K562 (cell line): ENCODE results near the gene LRPAP1. TPM values are rescaled to one million over a fixed set of nuclear protein-coding genes. Genes with fewer than 3 reads are reported as not detected.
"Not testable (repeated sequence)": the region's sequence is repeated elsewhere in the genome, so short reads cannot be mapped to it uniquely, and the experiment has no call there.

Source experiments
- ATAC-seq: fragments of 200-7000 bp; cut with Tn5 transposase; 3 replicates; pipeline ENCODE4 v1.9.1; 2020; ENCODE audit warnings: moderate library complexity
- BruUV-seq: library from RNA; stranded (reverse); fragments of 400-500 nt; replicated peaks from 2 replicates; lab custom pipeline; 2021; lab: Mats Ljungman, UMichigan
- CTCF ChIA-PET: fragments of 300-600 bp; formaldehyde crosslinking; extraction: SDS; loops from one replicate; lab custom pipeline; 2021; ENCODE audit warnings: low intra/inter-chr PET ratio; lab: Yijun Ruan, JAX
- POLR2A ChIA-PET: fragments of 300-600, 350-650 bp; sonication (Branson Sonifier 250); formaldehyde crosslinking; extraction: SDS; loops from one replicate; lab custom pipeline; 2021; ENCODE audit warnings: antibody characterized with exemption, inconsistent platforms; lab: Yijun Ruan, JAX
- DNase-seq, 4 experiments: peaks; one replicate each; pipeline versions ENCODE4 v3.0.0 to v3.0.0-alpha.2; 2011 to 2018; ENCODE audit warnings: low spot score in 3 of 4, mixed read lengths in 3 of 4; ENCODE audit errors: extremely low read depth in 1 of 4
- FAIRE-seq: peaks from 2 replicates; lab custom pipeline; 2011; peaks lifted over from hg19 to GRCh38; lab: Jason Lieb, UNC
- H2AFZ ChIP-seq: 2 replicates; pipeline ENCODE4 v1.6.0; 2011; ENCODE audit warnings: low read depth, low read length, control low read depth, inconsistent platforms
- H3K27ac ChIP-seq: fragments of 200-600 bp; 3 replicates; pipeline ENCODE4 v1.8.0; 2011; ENCODE audit warnings: low read depth, mild to moderate bottlenecking, control low read depth, inconsistent platforms, low read length, moderate library complexity, mixed read lengths; ENCODE audit errors: extremely low read depth
- H3K27me3 ChIP-seq, 2 experiments: fragments of 300-600 bp in 1 of 2; 2 replicates in 1 of 2; 3 replicates in 1 of 2; pipeline versions ENCODE4 v1.6.0 to v1.8.0; 2011; ENCODE audit warnings: inconsistent platforms in 2 of 2, low read length in 2 of 2, mild to moderate bottlenecking in 1 of 2, mixed read lengths in 1 of 2, moderate library complexity in 1 of 2; ENCODE audit not compliant: control insufficient read depth in 2 of 2, insufficient read depth in 2 of 2
- H3K36me3 ChIP-seq: fragments of 300-600 bp; 3 replicates; pipeline ENCODE4 v1.8.0; 2011; ENCODE audit warnings: mild to moderate bottlenecking, low read length, inconsistent platforms; ENCODE audit not compliant: control insufficient read depth, insufficient read depth
- H3K4me1 ChIP-seq, 2 experiments: fragments of 200-600 bp in 1 of 2; replicated peaks in 1 of 2; 2 replicates in 1 of 2; 3 replicates in 1 of 2; pipeline versions ENCODE4 v1.5.1 to v1.8.0; 2011; ENCODE audit warnings: inconsistent platforms in 2 of 2, low read length in 2 of 2, mild to moderate bottlenecking in 1 of 2, mixed read lengths in 1 of 2, moderate library complexity in 1 of 2; ENCODE audit not compliant: control insufficient read depth in 2 of 2, insufficient read depth in 2 of 2
- H3K4me2 ChIP-seq: 2 replicates; pipeline ENCODE4 v1.6.1; 2011; ENCODE audit warnings: low read length, control low read depth, inconsistent platforms, mixed read lengths; ENCODE audit not compliant: insufficient read depth
- H3K4me3 ChIP-seq: fragments of 200-600 bp; sonication (generic), shearing (Covaris generic); 2 replicates; pipeline ENCODE4 v1.5.1; 2016; ENCODE audit warnings: control low read depth, inconsistent platforms
- H3K79me2 ChIP-seq: fragments of 200-600 bp; 3 replicates; pipeline ENCODE4 v1.8.0; 2011; ENCODE audit warnings: low read length, inconsistent platforms; ENCODE audit not compliant: control insufficient read depth, insufficient read depth
- H3K9ac ChIP-seq, 2 experiments: 2 replicates each; pipeline versions ENCODE4 v1.6.0 to v1.6.1; 2011; ENCODE audit warnings: low read depth in 2 of 2, low read length in 2 of 2, control low read depth in 1 of 2, inconsistent platforms in 1 of 2, mild to moderate bottlenecking in 1 of 2, mixed read lengths in 1 of 2; ENCODE audit not compliant: insufficient read depth in 1 of 2
- H3K9me1 ChIP-seq: one replicate; pipeline ENCODE4 v1.6.0; 2011; ENCODE audit warnings: inconsistent platforms, mild to moderate bottlenecking, low read length, moderate library complexity; ENCODE audit not compliant: control insufficient read depth, insufficient read depth
- H3K9me3 ChIP-seq: replicated peaks from 2 replicates; pipeline ENCODE4 v1.5.1; 2011; ENCODE audit warnings: low read depth, low read length, inconsistent platforms; ENCODE audit not compliant: control insufficient read depth, insufficient read depth
- H4K20me1 ChIP-seq: replicated peaks from 2 replicates; pipeline ENCODE4 v1.6.1; 2011; ENCODE audit warnings: low read length, inconsistent platforms, mixed read lengths; ENCODE audit not compliant: control insufficient read depth, insufficient read depth
- KDM2B ChIP-seq: fragments of 250-450 bp; sonication (Bioruptor Pico); IDR thresholded peaks from 2 replicates; pipeline ENCODE4 v1.8.0; 2021; ENCODE audit warnings: mild to moderate bottlenecking, moderate library complexity
- RFX1 ChIP-seq: fragments of 450-650 bp; IDR thresholded peaks from 2 replicates; pipeline ENCODE4 v1.6.1; 2016; ENCODE audit warnings: mild to moderate bottlenecking, moderate library complexity
- SIX5 ChIP-seq, 2 experiments: IDR thresholded peaks; 2 replicates each; pipeline ENCODE4 v1.6.1; 2011; ENCODE audit warnings: low read length in 2 of 2, borderline replicate concordance in 1 of 2, low read depth in 1 of 2, mild to moderate bottlenecking in 1 of 2, moderate library complexity in 1 of 2; ENCODE audit not compliant: insufficient read depth in 1 of 2
- ZNF263 ChIP-seq: sonication (generic); formaldehyde crosslinking; IDR thresholded peaks from 2 replicates; pipeline ENCODE4 v1.8.0; 2022; ENCODE audit warnings: mild to moderate bottlenecking, missing genetic modification reagents, borderline replicate concordance
- ZNF644 ChIP-seq: fragments of 200-800 bp; sonication (Bioruptor generic); IDR thresholded peaks from 2 replicates; pipeline ENCODE4 v1.6.1; 2016; ENCODE audit warnings: low read depth, missing genetic modification characterization, missing compliant biosample characterization
- ZNF668 ChIP-seq: fragments of 250-450 bp; sonication (Bioruptor Pico); IDR thresholded peaks from 2 replicates; pipeline ENCODE4 v1.8.0; 2022; ENCODE audit warnings: mild to moderate bottlenecking, inconsistent platforms
- ZNF830 ChIP-seq: fragments of 250-450 bp; sonication (Bioruptor Pico); IDR thresholded peaks from 2 replicates; pipeline ENCODE4 v1.5.0; 2021; ENCODE audit warnings: mild to moderate bottlenecking
- WGBS: fragments of 100-300 bp; shearing (Covaris generic); methylation state at CpG from one replicate; pipeline ENCODE4 v1.1.6; 2016; ENCODE audit warnings: low coverage, mixed read lengths; ENCODE audit not compliant: insufficient coverage; ENCODE audit errors: missing lambda C conversion rate; 5-methylcytosine and 5-hydroxymethylcytosine counted together
- in situ Hi-C: fragments of 300-500 bp; cut with MboI; formaldehyde crosslinking; loops from 4 replicates; pipeline ENCODE4 v1.15.0; 2018; ENCODE audit warnings: inconsistent platforms, mixed read lengths
- intact Hi-C: fragments of 100-400 bp; cut with micrococcal nuclease; formaldehyde crosslinking; loops from 2 replicates; pipeline ENCODE4 v1.14.2; 2022
- polyA plus RNA-seq, 8 experiments: library from polyadenylated mRNA; depleted of rRNA in 4 of 8; stranded (reverse) in 5 of 8; unstranded in 3 of 8; fragments of >200 nt; fragmentation: Nextera tagmentation in 2 of 8; fragmentation: Illumina TruSeq in 1 of 8; extraction: Ambion mirVana in 2 of 8; extraction: Trizol in 1 of 8; gene quantifications; 2 replicates each; pipeline versions ENCODE4 v1.2.1 to v1.2.3, GENCODE V29; 2011 to 2014; ENCODE audit warnings: inconsistent platforms in 1 of 8, missing spikeins in 1 of 8
- total RNA-seq, 7 experiments: library from RNA; depleted of rRNA in 6 of 7; stranded (reverse); fragments of >200 nt in 6 of 7; fragmentation: Illumina TruSeq in 2 of 7; extraction: Trizol in 2 of 7; gene quantifications; 2 replicates each; pipeline versions ENCODE4 v1.2.1 to v1.2.3, GENCODE V29; 2011 to 2021; ENCODE audit warnings: low replicate concordance in 1 of 7
- TF ChIP-seq, protein P1 (sequence below), 2 experiments: IDR thresholded peaks in 1 of 2; conservative IDR thresholded peaks in 1 of 2; 2 replicates each; pipeline ENCODE4 v1.6.1; 2016; ENCODE audit warnings: low read depth in 2 of 2, mild to moderate bottlenecking in 1 of 2, missing compliant biosample characterization in 1 of 2, missing genetic modification characterization in 1 of 2, moderate library complexity in 1 of 2

The LRPAP1 gene
- total and polyA plus RNA-seq, 9 of the 15 experiments (the other 6 are each of a cell fraction or from before 2014, with no cell fraction given), result 1.1 to 75.5 (median 41.8) TPM

DNA sequence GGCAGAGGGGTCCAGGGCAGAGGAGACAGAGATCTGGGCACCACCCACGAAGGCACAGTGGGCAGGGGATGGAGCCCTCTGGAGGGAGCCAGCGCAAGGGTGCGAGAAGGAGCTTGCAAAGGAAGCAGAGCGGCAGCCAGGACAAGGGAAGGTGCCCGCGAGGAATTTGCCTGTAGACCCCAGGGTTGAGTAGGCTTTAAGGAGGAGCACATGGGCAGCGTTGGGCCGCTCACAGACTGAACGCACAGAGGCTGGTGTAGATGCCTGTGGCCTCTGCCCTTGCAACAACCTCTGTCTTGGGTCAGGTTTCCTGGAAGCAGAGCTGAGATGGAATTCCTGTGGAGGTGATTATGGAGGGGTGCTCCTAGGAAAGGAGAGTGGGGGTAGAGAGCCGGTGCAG is 3.6 kb upstream of the LRPAP1 start:
- H4K20me1 ChIP-seq, H3K4me2 ChIP-seq, H3K9me3 ChIP-seq, H2AFZ ChIP-seq, CTCF ChIA-PET, intact Hi-C loops, POLR2A ChIA-PET, H3K36me3 ChIP-seq, H3K9ac ChIP-seq, H3K4me3 ChIP-seq, DNase-seq, in situ Hi-C loops, H3K9me1 ChIP-seq, H3K27ac ChIP-seq, BruUV-seq, ATAC-seq, FAIRE-seq: not testable (repeated sequence)
- H3K79me2 ChIP-seq, result peaks cover 14% of the 10 kb centered on the region
- peaks cover 5 to 15% of the 10 kb centered on the region in 2 experiments; a peak in 3 of 5 replicates for H3K27me3 ChIP-seq
- 4% methylated on average over 7 of the region's 10 CpGs for WGBS
- H3K4me1 ChIP-seq, result peaks cover 8 to 19% of the 10 kb centered on the region in 2 experiments; a peak in 4 of 5 replicates

DNA sequence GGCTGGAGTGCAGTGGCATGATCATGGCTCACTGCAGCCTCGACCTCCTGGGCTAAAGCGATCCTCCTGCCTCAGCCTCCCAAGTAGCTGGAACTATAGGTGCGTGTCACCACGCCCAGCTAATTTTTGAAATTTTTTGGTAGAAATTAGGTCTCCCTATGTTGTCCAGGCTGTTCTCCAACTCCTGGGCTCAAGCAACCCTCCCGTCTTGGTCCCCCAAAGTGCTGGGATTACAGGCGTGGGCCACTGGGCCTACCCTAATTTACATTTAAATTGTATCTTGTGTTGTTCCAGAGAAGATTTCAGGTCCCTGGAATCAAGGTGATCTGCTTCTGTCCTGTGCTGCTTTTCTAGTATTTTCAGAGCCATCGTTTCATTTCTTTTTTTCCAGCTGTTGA is 1.2 kb upstream of the LRPAP1 start:
- no peaks in the 10 kb centered on the region for H3K9me3 ChIP-seq
- DNase-seq (no peak), ATAC-seq (no peak), FAIRE-seq (no peak)
- H3K79me2 ChIP-seq, result peaks cover 35% of the 10 kb centered on the region
- ChIA-PET POLR2A (interaction anchor here (0.6 to 1.1 kb wide), 2 partner anchors 105 to 202 kb away, joined by 3 to 5 read pairs; no protein-coding TSS in a partner anchor), CTCF (no interaction called here)
- in situ Hi-C loops (no loop called here), intact Hi-C loops (no loop called here)
- H4K20me1 ChIP-seq, result peaks cover 26% of the 10 kb centered on the region
- no peak overlapping the region for H3K9ac ChIP-seq
- H3K4me1 ChIP-seq, result peaks cover 9 to 34% of the 10 kb centered on the region in 2 experiments; a peak in 4 of 5 replicates
- TF ChIP-seq, protein P1, sequence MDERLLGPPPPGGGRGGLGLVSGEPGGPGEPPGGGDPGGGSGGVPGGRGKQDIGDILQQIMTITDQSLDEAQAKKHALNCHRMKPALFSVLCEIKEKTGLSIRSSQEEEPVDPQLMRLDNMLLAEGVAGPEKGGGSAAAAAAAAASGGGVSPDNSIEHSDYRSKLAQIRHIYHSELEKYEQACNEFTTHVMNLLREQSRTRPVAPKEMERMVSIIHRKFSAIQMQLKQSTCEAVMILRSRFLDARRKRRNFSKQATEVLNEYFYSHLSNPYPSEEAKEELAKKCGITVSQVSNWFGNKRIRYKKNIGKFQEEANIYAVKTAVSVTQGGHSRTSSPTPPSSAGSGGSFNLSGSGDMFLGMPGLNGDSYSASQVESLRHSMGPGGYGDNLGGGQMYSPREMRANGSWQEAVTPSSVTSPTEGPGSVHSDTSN (CRISPR knock-in tag; IDR thresholded peaks at IDR 0.05; ENCODE audit: low read depth), result no peak
- TF ChIP-seq, protein P1 (tag; conservative IDR thresholded peaks at IDR 0.05; ENCODE audit: low read depth), result no peak
- TF ChIP-seq RFX1 (no peak), ZNF830 (no peak), ZNF644 (tag) (no peak), SIX5 (IDR thresholded peaks at IDR 0.05; ENCODE audit: borderline replicate concordance in 1 of 2, insufficient read depth in 1 of 2, low read depth in 1 of 2, low read length in 2 of 2) (no peak), ZNF668 (no peak), ZNF263 (CRISPR knock-in tag) (no peak), KDM2B (CRISPR knock-in tag) (no peak)
- BruUV-seq, result no TSS peak
- no peak overlapping the region for H3K4me2 ChIP-seq
- H3K27me3 ChIP-seq, result peaks cover 5 to 15% of the 10 kb centered on the region in 2 experiments; a peak in 3 of 5 replicates
- peaks cover 19% of the 10 kb centered on the region; the same call in 2 of the 3 replicates for H3K36me3 ChIP-seq
- H2AFZ ChIP-seq, result no peak overlapping the region
- WGBS, result 45% methylated on average over 5 of the region's 7 CpGs
- no peaks in the 10 kb centered on the region for H3K9me1 ChIP-seq
- no peak overlapping the region for H3K27ac ChIP-seq
- no peak overlapping the region for H3K4me3 ChIP-seq
